ENCODE data around the gene DLGAP3.

The DLGAP3 gene

DNA sequence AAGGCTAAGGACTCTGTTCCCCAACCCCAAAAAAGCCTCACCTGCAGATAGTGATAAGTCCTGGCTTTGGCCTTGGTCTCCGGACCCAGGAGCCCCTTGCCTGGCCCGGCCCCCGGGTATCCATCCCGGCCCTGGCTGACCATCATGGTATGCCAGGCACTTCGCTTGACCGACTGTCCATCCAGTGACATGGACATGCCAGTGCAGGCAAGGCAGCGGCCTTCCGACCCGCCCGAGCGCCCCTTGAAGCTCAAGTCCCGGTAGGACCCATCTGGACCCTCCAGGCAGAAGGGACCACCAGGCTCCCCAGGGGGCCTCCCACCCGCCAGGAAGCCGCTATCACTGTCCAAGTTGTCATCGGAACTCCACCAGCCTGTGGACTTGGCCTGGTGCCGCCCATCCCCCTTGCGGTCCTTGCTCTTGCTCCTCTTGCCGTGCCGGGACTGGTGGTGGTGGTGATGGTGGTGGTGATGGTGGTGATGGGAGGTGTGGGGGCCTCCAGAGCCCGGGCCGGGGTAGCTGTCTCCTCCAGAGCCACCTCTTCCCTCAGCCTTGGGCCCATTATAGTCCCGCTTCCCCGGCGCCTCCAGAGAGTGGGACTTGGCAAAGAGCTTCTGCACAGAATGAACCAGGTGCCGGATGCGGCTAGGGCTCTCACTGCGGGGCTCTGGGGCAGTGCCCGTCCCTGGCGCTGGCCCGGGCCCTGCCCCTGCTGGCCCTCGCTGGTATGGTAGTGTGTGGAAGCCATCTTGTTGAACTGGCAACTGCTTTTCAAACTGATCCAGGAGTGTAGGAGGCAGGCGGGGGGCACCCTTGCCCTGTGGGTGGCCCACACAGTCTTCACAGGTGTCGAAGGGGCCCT lies 25.0 kb downstream of the DLGAP3 start:
- DNase-seq (ENCODE audit: low read depth in 1 of 2, low spot score in 1 of 2) = no peak

DNA sequence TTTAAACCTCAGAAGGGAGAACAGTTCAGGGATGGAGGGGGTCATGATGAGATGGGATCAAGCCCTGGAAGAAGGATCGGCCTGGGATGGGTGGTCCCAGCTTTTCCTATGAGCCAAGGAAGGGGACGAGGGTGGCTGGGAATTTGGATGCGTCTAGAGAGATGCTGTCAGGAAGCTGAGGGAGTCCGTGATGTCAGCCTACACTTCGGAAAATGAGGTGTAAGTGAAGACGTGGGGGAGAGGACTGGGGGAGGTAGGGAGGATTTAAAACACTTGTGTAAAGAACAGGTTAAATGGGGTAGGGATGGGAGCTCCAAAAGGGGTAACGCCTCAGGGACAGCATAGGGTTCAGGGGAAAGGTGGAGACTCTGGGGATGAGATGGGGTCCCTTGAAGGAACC lies 27.5 kb downstream of the DLGAP3 start:
- no peak for DNase-seq (ENCODE audit: low read depth in 1 of 2, low spot score in 1 of 2)

DNA sequence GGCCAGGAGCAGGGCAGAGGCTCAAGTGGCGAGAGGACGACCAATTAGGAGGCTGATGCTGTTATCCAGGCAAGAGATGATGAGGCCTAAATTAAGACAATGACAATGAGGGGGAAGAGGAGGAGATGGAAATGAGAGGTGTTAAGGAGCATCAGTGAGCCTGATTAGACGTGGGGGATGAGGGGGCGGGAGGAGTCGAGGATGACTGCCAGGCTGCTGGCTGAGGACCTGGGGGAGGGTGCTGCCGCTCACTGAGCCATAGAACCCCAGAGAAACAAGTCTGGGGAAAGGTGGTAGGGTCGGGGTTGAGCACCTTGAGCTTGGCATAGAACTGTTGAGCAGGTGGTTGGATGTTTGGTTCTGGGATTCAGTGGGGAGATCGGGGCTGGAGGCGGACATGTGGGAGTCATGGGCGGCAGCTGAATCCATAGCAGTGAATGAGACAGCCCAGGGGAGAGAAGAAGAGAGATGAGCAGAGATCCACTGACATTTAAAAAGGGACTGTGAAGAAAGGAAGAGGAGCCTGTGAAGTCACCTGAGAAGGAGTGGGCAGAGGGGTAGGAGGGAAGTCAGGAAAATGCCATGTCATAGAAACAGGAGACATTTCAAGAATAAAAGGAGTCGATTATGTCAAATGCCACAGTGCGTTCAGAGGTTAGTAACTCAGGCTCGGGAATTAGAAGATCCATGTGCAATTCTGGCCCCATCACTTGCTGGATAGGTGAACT lies 28.5 kb downstream of the DLGAP3 start:
- DNase-seq (ENCODE audit: low read depth in 1 of 2, low spot score in 1 of 2) = no peak

DNA sequence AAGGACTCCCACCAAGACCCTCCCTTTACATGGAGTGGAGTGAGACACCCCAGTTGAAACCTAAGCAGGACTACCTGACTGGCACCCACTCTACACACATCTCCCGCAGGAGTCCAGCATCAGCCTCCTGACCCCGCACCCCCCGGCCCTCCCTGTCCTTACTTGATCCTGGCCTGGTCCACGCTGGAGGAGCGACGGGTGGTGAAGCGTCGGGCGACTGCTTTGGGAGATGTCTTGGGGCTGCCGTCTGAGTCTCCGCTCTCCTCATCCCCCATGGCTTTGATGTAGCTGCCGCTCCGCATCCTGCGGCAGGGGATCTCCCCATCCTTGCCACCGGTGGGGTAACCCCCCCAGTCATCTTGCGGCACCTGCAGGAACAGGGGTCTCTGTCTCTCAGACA lies 29.5 kb downstream of the DLGAP3 start:
- DNase-seq (ENCODE audit: low read depth in 1 of 2, low spot score in 1 of 2) = no peak

DNA sequence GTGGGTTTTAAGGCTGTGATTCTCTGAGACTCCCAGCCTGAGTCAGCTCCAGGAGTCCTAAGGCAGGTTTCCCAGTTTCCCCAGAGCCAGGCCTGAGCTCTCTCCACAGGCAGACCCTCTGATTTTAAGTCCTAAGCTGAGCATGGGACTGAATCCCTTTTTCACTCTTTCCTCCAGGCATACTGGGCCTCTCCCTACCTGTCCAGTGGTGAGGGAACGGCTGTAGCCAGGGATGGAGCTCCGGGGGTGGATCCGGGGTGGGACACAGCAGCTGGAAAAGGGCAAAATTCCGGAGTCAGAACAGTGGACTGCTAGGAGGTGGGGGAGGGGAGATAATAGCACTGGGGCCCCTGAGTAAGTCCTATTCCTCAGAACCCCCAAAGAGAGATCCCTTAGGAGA lies 30.0 kb downstream of the DLGAP3 start:
- no peak for DNase-seq (ENCODE audit: low read depth in 1 of 2, low spot score in 1 of 2)

DNA sequence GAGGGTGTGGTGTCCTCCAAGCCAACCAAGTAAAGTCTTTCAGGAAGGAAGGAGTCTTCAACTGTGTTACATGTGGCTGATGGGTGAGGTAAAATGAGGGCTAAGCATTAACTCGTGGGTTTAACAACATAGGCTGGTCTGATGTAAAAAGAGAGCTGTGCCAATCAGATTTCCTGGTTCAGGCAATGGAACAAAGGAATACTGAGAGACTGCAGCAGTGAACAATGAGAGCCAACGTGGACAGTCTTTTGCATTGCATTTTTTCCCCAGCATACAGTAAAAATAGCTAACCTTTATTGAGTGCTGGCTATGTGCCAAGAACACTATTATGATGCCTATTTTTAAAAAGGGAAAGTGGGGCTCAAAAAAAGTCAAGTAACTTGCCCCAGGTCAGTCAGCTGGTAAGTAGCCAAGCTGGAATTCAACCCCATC lies 31.1 kb downstream of the DLGAP3 start:
- DNase-seq (ENCODE audit: low read depth in 1 of 2, low spot score in 1 of 2) = no peak

DNA sequence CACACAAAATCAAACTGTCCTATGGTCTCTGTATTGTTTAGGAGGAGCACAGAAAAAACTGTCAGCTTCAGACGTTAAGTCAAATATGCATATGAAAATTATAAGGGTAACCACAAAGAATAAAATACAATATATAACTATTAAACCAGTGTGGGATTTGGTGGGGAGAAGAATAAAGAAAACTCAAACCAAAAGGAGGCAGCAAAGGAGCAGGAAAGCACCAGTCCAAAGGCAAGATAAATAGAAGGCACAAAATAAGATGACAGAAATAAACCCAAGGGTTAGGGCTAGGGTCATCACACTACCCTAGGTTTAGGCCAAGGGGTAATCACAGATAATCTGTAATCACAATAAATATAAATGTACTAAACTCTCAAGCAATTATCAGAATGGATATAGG lies 32.8 kb downstream of the DLGAP3 start:
- no peak for DNase-seq (ENCODE audit: low read depth in 1 of 2, low spot score in 1 of 2)

DNA sequence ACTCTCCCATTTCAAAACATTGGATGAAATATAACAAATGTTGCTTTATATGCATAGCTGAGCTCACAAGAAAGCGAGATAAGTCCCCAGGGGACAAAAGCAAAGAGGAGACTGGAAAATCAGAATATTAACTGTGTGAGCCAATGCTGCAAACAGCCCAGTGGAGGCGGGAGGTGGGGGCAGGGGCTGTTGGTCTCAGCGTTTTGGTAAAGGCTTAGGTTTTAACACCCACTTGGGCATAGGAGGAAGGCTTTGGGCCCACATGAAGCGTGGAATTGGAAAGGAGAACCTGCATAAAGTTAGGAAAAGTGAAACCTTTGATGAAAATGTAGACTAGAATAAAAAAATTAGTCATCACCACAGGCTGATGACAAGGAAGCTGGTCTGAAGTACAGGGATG lies 39.7 kb downstream of the DLGAP3 start:
- no peak for DNase-seq (ENCODE audit: low read depth in 1 of 2, low spot score in 1 of 2)

DNA sequence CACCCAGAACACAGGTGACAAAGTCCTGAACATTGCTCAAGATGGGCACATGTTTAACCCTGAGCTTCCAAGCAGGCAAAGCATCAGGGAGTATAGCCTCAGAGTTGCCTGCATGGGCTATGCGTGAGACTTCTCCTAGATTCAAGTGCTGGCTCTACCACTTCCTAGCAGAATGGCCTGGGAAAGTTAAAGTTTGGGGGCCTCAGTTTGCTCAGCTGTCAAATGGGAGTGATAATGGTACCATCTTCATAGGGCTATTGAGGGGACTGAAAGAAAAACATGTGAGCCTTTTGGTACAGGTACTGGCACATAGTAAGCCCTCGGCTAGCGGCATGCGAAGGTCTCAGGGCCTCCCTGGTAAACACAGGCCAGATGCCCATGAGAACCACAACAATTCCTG lies 41.9 kb downstream of the DLGAP3 start:
- no peak for DNase-seq (ENCODE audit: low read depth in 1 of 2, low spot score in 1 of 2)

DNA sequence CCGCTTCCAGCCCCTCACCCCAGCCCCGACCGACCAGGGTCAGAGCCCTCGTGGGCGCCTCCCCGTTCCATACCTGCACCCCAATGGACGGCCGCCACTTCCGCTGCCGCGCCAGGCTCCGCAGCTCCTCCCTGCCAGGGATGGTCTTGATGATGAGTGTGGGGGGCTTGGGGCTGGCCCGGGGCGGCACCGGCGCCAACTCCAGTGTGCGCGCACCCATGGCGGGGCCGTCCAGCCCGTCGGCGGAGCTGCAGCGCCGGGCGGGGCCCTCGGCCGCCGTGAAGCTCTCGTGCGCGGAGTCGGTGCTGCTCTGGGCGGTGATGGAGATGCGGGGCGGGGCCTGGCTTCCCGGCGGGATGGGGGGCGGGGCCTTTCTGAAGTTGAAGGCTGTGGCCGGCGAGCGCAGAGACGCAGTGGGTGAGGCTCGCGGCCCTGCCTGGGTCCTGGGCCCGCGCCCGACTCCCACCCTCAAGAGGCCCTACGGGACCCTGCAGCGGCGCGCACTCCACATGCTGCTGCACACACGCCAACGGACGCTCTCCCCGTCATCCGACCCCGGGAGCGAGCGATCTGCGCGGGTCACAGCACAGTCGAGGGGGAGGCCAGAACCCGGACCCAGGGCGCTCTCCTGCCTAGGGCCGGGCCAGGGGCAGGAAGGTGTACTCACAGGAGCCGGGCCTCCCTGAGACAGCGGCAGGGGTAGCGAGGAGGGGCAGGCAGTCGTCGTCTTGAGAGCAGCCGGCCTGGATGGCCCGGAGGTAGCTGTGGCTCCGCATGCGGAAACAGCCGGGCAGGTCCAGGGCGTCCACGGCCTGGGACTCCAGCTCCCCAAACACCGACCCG lies 43.8 kb downstream of the DLGAP3 start:
- peak in 1 of 2 donors; percentile 32 for DNase-seq (ENCODE audit: low read depth in 1 of 2, low spot score in 1 of 2)

DNA sequence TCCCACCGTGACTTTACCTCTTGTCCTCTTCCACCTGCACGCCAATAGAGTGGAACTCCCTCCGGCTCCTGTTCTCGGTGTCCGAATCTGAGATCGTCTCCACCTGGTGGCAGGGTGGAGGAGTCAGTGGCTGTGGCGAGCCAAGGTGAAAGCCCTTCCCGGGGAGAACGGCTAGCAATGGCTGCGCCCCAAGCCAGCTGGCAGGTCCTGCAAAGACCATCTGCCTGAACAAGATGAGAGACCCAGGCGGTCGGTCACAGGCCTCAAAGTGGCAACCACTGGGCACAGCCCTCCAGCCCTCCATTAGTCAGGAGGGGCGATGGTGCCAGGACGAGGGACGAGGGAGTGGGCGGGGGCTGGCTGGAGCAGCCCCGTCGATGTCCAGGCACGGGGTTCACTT lies 44.5 kb downstream of the DLGAP3 start:
- no peak for DNase-seq (ENCODE audit: low read depth in 1 of 2, low spot score in 1 of 2)

DNA sequence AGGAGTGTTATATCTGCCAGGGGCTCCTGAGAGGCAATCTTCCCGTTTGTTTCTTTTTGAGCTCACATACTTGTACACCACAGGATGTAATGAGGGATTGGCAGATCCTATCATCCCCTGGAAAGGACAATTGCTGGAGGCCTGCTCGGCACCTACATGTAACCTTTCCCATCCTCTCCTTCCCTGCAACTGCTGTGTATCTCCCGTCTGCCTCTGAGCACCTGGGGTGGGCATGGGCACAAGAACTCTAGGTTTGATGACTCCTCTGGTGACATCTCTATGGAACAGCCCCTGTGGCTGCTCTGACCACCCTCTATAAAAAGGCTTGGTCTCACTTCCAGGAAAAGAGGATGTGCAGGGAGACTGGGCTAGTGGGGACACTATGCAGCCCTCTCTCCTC lies 44.9 kb downstream of the DLGAP3 start:
- DNase-seq (ENCODE audit: low read depth in 1 of 2, low spot score in 1 of 2) = no peak

DNA sequence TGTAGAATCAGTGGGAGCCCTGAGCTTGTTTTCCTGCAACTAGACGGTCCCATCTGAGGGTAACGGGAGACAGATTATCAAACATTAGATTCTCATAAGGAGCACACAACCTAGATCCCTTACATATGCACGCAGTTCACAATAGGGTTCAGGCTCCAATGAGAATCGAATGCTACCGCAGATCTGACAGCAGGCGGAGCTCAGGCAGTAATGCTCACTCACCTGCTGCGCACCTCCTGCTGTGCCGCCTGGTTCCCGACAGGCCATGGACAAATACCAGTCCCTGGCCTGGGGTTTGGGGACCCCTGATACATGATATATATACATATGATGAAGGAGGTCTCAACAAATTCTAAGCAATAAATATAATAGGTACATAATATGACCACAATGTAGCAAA lies 50.2 kb downstream of the DLGAP3 start:
- no peak for DNase-seq (ENCODE audit: low read depth in 1 of 2, low spot score in 1 of 2)

DNA sequence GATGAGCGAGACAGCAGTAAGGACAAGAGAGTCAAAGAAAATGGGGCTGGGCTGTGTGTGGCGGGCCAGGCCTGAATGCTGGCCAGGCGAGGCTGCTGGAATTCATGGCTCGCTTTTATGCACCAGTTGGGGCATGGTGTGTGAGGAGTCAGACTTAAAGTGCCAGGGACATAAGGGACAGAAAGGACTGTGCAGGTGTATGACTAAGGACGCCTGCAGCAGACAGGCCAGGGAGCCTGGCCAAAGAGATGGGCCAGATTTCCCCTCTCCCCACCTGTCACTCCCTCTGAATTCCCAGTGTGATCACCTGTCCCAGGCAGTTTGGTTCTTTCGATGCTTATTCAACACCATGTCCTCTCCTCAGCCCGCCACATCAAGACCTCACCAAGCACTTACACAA lies 53.0 kb downstream of the DLGAP3 start:
- DNase-seq (ENCODE audit: low read depth in 1 of 2, low spot score in 1 of 2) = no peak

DNA sequence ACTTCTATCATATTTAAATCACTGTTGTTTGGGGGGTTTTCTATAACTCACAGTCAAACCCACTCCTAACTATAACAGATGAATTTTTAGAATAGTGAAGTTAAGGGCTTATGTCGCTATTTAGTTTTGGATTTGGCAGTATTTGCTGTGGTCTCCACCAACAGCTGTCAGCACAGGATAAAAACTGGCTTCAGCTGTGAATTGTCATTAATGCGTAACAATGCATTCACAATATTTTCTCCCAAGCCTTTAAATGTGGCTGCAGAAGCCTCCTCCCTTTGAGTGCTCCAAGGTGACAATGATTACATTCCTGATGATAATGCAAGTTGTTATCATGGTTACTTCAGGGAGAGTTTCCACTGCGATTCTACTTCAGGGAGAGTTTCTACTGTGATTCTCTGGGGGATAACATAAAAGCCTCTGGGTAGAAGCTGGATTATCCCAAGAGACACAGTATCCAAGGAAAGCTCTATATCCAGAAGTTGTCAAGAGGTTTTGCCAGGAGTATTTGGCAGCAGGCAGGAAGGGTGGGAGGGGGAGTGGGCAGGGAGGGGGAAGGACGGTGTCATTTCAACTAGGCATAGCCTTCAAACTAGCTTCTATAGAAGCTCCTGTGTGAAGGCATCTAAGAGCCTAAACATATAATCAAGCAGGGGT lies 55.0 kb downstream of the DLGAP3 start:
- no peak for DNase-seq (ENCODE audit: low read depth in 1 of 2, low spot score in 1 of 2)

DNA sequence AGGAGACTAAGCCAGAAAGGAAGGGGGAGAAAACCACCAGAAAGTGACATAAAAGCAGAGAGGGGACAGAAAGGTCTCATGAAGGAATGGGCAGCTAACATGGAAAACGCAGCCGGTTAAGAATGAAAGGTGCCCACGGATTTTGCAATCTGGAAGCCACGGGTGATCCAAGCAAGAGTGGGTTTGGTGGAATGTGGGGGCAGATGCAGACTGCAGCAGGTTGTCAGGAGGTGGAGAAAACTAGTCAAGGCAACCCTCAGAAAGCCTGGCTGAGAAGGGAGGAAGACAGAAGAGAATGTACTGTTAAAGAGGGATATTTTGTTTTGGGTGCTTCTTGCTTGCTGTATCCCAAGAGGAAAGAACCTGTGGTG lies 57.3 kb downstream of the DLGAP3 start:
- no peak for DNase-seq (ENCODE audit: low read depth in 1 of 2, low spot score in 1 of 2)

DNA sequence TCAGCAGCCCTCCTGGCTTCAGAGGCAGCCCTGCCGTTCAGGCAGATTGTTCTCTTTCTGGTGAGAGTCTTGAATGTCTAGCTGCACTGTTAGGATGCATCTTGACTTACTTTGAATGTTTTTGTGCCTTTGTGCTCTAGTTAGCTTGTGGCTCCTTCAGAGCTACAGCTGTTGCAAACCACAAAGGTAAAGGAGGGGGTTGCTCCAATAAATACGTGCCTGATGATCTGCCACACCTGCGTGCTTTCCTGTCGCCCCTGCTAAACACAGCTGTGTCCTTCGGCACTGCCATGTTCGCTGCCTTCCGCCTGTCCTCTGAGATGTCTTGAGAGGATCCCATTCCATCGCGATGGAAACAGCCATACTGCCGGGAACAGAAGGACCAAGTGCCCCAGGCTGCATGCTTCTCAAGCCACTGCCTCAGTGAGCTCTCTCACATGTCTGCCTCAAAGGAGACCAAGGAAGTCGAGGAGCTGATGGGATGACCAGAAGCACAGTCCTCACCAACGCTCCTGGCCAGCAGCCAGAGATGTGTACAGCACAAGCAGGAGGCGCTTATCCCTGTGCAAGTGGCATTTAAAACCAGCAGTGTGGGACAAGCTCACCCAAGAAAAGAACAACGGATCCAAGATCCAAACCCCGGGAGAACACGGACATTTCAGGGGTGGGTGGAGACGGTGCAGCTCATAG lies 57.9 kb downstream of the DLGAP3 start:
- DNase-seq (ENCODE audit: low read depth in 1 of 2, low spot score in 1 of 2) = no peak

DNA sequence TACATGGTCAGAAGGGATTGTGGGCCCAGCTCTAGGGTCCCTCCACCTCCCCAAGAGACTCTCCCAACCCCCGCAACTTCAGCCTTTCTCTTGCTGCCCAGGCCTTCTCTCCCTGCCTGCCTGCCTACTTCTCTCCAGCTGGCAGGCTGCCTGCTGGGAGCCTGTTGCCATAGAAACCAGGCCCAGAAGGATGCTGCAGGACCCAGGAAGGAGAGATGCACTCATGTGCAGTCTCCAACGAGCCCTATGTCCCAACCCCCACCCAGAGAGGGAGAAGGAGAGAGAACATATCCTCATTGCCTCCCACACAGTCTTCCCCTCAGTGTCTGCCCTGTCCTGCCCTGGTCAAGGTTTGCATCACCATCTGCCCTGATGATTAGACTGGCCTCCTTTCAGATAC lies 59.1 kb downstream of the DLGAP3 start:
- no peak for DNase-seq (ENCODE audit: low read depth in 1 of 2, low spot score in 1 of 2)

DNA sequence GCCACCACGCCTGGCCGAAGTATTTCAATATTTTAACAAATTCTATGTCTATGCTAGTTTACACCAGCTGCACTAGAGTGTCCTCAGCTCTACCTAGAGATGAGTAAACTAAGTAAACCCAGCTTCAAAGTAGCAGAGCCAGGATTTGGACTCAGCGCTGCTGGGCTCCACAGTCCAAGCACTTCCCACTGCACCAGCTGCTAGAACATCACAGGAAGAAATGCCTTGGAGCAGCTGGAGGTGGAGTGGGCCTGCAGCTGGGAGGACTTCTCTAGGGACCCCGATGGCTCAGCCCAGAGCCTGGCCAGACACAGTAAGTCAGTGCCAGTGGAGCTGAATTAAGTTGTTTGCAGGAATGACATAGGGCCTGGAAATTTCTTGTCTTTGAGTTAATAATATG lies 59.7 kb downstream of the DLGAP3 start:
- DNase-seq (ENCODE audit: low read depth in 1 of 2, low spot score in 1 of 2) = no peak

DNA sequence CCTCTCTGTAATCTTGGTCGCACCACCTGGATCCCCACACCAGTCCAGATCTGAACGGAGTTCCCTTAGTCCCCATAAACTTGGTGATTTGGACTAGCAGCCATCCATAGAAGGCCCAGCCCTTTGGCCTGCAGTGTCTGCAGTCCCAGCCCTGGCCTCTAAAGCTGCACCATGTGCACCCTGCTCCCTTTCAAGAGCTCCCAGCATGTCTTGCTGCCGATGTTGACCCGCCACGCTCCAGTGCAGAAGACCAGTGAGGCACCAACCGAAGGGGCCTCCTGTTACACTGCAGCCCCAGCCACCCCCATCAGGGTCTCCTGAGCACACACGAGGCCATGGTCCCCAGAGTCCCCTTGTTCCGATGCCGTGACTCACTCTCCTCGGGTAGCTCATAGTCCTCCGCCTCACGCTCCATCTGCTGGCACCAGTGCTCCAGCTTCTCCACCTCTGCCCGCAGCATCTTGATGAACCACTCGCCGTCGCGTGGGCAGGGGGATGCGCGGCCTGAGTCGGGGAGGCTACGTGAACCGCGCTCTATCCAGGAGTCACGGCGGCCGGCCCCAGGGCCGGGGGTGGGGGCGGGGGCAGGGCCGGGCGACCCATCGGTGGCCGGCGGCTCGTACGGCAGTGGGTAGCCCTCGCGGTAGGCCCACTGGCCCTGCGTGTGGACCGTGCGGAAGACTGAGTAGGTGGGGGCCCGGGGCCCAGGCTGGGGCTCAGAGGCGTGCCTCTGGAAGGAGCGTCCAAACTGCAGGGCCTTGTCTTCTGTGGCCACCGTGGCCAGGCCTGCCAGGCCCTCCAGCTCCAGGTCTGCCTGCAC lies 61.0 kb downstream of the DLGAP3 start:
- DNase-seq (ENCODE audit: low read depth in 1 of 2, low spot score in 1 of 2) = no peak

All from activated T-helper 1 cell treated with anti-CD3 and anti-CD28 coated beads, Interleukin-2, amount 50 U/mL, for 16 hours (primary cell).